ENCODE results near the gene ZHX3. TPM values are rescaled to one million over a fixed set of nuclear protein-coding genes. Genes with fewer than 3 reads are reported as not detected.

ZHX3 gene
- total and polyA plus RNA-seq, 2 donors (not counting 1 experiment from before 2014, with no cell fraction given), result 4.3 to 22.2 TPM

GRCh38 chr20:41136680-41137613, 180.6 kb downstream of the ZHX3 start, which contains the start of gene PLCG1:
Gene PLCG1, plus strand, starts transcription at chr20:41137543. Its CDS starts 99 bp downstream, at chr20:41137642.
- ChIA-PET CTCF (interaction anchor here (1.0 to 10.0 kb wide), 9 partner anchors 9 to 202 kb away, joined by 3 to 122 read pairs (median 16); partner anchors contain the start of gene LPIN3), POLR2A (interaction anchor here (1.9 to 2.1 kb wide), 2 partner anchors 15 to 20 kb away, joined by 7 to 8 read pairs; no protein-coding TSS in a partner anchor)
- Histone ChIP-seq H4K20me1 (ENCODE audit: control insufficient read depth, insufficient read depth, low read length, poor library complexity, severe bottlenecking) (no peaks in the 10 kb centered on the region), H3K4me2 (replicated peaks; ENCODE audit: low read depth, low read length, poor library complexity, severe bottlenecking) (peak within 1 kb of the TSS; percentile 92), H3K36me3 (replicated peaks in 1 of 2; ENCODE audit: control extremely low read depth in 1 of 2, control insufficient read depth in 1 of 2, extremely low read depth in 1 of 2, insufficient read depth in 2 of 2, low read length in 1 of 2) (no peaks in the 10 kb centered on the region), H3K9ac (ENCODE audit: low read length) (peak within 1 kb of the TSS; percentile 72), H2AFZ (ENCODE audit: insufficient read depth, low read depth, low read length, poor library complexity, severe bottlenecking) (peak within 1 kb of the TSS; percentile 91), H3K79me2 (ENCODE audit: control insufficient read depth, insufficient read depth, low read length) (peaks cover 34% of the 10 kb centered on the region), H3K27me3 (replicated peaks in 1 of 4; ENCODE audit: control extremely low read depth in 1 of 4, control insufficient read depth in 3 of 4, insufficient read depth in 4 of 4, low read length in 3 of 4) (no peaks in the 10 kb centered on the region), H3K4me1 (ENCODE audit: control insufficient read depth in 2 of 2, insufficient read depth in 2 of 2, low read length in 2 of 2) (peaks cover 43 to 62% of the 10 kb centered on the region in 2 donors), H3K4me3 (ENCODE audit: control extremely low read depth in 1 of 5, extremely low read depth in 1 of 5, insufficient read depth in 1 of 5, low read depth in 2 of 5, low read length in 4 of 5) (peak within 1 kb of the TSS; percentile 7 to 83 (median 71)), H3K9me3 (ENCODE audit: control extremely low read depth in 1 of 3, control insufficient read depth in 2 of 3, insufficient read depth in 1 of 3, low read length in 2 of 3) (no peaks in the 10 kb centered on the region), H3K27ac (ENCODE audit: low read length in 2 of 2) (peak within 1 kb of the TSS; percentile 45 to 73)
- TF ChIP-seq, protein P1, sequence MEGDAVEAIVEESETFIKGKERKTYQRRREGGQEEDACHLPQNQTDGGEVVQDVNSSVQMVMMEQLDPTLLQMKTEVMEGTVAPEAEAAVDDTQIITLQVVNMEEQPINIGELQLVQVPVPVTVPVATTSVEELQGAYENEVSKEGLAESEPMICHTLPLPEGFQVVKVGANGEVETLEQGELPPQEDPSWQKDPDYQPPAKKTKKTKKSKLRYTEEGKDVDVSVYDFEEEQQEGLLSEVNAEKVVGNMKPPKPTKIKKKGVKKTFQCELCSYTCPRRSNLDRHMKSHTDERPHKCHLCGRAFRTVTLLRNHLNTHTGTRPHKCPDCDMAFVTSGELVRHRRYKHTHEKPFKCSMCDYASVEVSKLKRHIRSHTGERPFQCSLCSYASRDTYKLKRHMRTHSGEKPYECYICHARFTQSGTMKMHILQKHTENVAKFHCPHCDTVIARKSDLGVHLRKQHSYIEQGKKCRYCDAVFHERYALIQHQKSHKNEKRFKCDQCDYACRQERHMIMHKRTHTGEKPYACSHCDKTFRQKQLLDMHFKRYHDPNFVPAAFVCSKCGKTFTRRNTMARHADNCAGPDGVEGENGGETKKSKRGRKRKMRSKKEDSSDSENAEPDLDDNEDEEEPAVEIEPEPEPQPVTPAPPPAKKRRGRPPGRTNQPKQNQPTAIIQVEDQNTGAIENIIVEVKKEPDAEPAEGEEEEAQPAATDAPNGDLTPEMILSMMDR (IDR thresholded peaks at IDR 0.05), result no peak
- no peak for TF ChIP-seq EZH2 (IDR thresholded peaks at IDR 0.05; ENCODE audit: borderline replicate concordance, insufficient read depth, low read depth, low read length, poor library complexity, severe bottlenecking)
- peak; percentile 89 for DNase-seq
- intact Hi-C loops (cut with micrococcal nuclease), result loop anchor here (1.0 to 5.0 kb wide), 7 partner anchors 20 to 555 kb away; partner anchors contain the start of genes CHD6, TOP1 and ZHX3
- H3K4me1 Mint-ChIP-seq, result peaks cover 66% of the 10 kb centered on the region
- H3K9me3 Mint-ChIP-seq (ENCODE audit: insufficient read depth), result no peaks in the 10 kb centered on the region
- H3K4me3 Mint-ChIP-seq, result peak within 1 kb of the TSS; percentile 93
- peak; percentile 75 for ATAC-seq (ENCODE audit: low read depth)
- WGBS (ENCODE audit: insufficient coverage), result under 1% methylated on average over 121 of the region's 121 CpGs
- H3K27ac Mint-ChIP-seq, result peak within 1 kb of the TSS; percentile 91
- no peaks in the 10 kb centered on the region for H3K27me3 Mint-ChIP-seq

Measured in B cell (primary cell).